Upper lobe of left lung (tissue), 6 donors: ENCODE measurements around the gene ATP8B3. TPM values are rescaled to one million over a fixed set of nuclear protein-coding genes. Genes with fewer than 3 reads are reported as not detected.
A peak's percentile ranks its signal among the peaks of the same experiment; 100 is the strongest.

Source experiments
- ATAC-seq, 2 donors: fragments of 200-7000 bp; cut with Tn5 transposase; one replicate each; pipeline ENCODE4 v1.9.1; 2022; ENCODE audit warnings: mild to moderate bottlenecking in 2 of 2, moderate library complexity in 2 of 2; ENCODE audit not compliant: low FRiP score in 2 of 2
- DNase-seq, 2 donors: peaks; one replicate each; pipeline ENCODE4 v3.0.0-alpha.2; 2019 to 2020
- H3K27ac ChIP-seq, 4 donors: fragments of 200-600 bp; sonication (generic); one replicate each; pipeline ENCODE4 v1.5.1; 2016 to 2019
- H3K27me3 ChIP-seq, 4 donors: fragments of 200-600 bp; sonication (generic); one replicate each; pipeline ENCODE4 v1.5.1; 2017 to 2019
- H3K36me3 ChIP-seq, 4 donors: fragments of 200-600 bp; sonication (generic); one replicate each; pipeline ENCODE4 v1.5.1; 2016 to 2019
- H3K4me1 ChIP-seq, 4 donors: fragments of 200-600 bp; sonication (generic); one replicate each; pipeline ENCODE4 v1.5.1; 2018 to 2019
- H3K4me3 ChIP-seq, 4 donors: fragments of 200-600 bp; sonication (generic); one replicate each; pipeline ENCODE4 v1.5.1; 2017 to 2019; ENCODE audit warnings: mild to moderate bottlenecking in 2 of 4, moderate library complexity in 1 of 4
- H3K9me3 ChIP-seq, 4 donors: fragments of 200-600 bp; sonication (generic); one replicate each; pipeline ENCODE4 v1.5.1; 2018 to 2019
- CTCF ChIP-seq, 6 experiments: fragments of 450-650 bp in 4 of 6; fragments of 200-600 bp in 2 of 6; sonication (generic) in 2 of 6; IDR thresholded peaks; one replicate each; pipeline ENCODE4 v1.5.1; 2016 to 2019; ENCODE audit warnings: antibody characterized with exemption in 6 of 6
- EP300 ChIP-seq, 4 donors: sonication (generic); formaldehyde crosslinking; IDR thresholded peaks; one replicate each; pipeline ENCODE4 v1.5.1; 2017; ENCODE audit warnings: antibody characterized with exemption in 4 of 4, control low read depth in 2 of 4
- POLR2A ChIP-seq, 4 donors: fragments of 450-650 bp; IDR thresholded peaks; one replicate each; pipeline ENCODE4 v1.5.1; 2016 to 2017; ENCODE audit warnings: antibody characterized with exemption in 4 of 4, mild to moderate bottlenecking in 2 of 4
- POLR2AphosphoS5 ChIP-seq, 2 donors: sonication (generic); formaldehyde crosslinking; IDR thresholded peaks; one replicate each; pipeline ENCODE4 v1.5.1; 2017; ENCODE audit warnings: antibody characterized with exemption in 2 of 2
- WGBS, 2 donors: methylation state at CpG; one replicate each; pipeline ENCODE4 v1.1.5; 2017 to 2018; 5-methylcytosine and 5-hydroxymethylcytosine counted together
- total RNA-seq, 6 donors: library from RNA; depleted of rRNA in 4 of 6; stranded (reverse); fragments of >200 nt in 4 of 6; gene quantifications; one replicate each; pipeline versions ENCODE4 v1.1.0 to v1.2.1, GENCODE V29; 2016 to 2021
- donor health status: DM: no; HTN: no; CAD: no; lungs with moderate emphysema.
- donor health status: DM: no; HTN: yes; CAD: no; lungs with severe emphysema.

The ATP8B3 gene
- total RNA-seq, 6 donors from 2014 or later: under 0.01 to 6.2 (median 1.1) TPM

GRCh38 chr19:1807030-1807694 lies 4.9 kb downstream of the ATP8B3 start:
- H3K9me3 ChIP-seq: no peaks in the 10 kb centered on the region
- peaks cover 3 to 9% (median 8%) of the 10 kb centered on the region in 4 donors for H3K4me1 ChIP-seq
- H3K27me3 ChIP-seq: no peaks in the 10 kb centered on the region
- 69 to 74% methylated on average over 19 to 28 of the region's 28 CpGs for WGBS, 2 donors
- ATAC-seq (no peak), DNase-seq (peak in 1 of 2 donors; percentile 64)
- H3K4me3 ChIP-seq: no peak overlapping the region
- no peak for TF ChIP-seq EP300 (IDR thresholded peaks at IDR 0.05)
- TF ChIP-seq CTCF (IDR thresholded peaks at IDR 0.05): no peak
- TF ChIP-seq POLR2AphosphoS5 (IDR thresholded peaks at IDR 0.05): no peak
- TF ChIP-seq POLR2A (IDR thresholded peaks at IDR 0.05): no peak
- H3K27ac ChIP-seq: no peak overlapping the region
- no peaks in the 10 kb centered on the region for H3K36me3 ChIP-seq

GRCh38 chr19:1806184-1807029 lies 5.7 kb downstream of the ATP8B3 start:
- Histone ChIP-seq H3K9me3 (no peaks in the 10 kb centered on the region), H3K4me3 (no peak overlapping the region), H3K27ac (no peak overlapping the region), H3K4me1 (peaks cover 0 to 2% (median under 1%) of the 10 kb centered on the region in 4 donors), H3K27me3 (no peaks in the 10 kb centered on the region), H3K36me3 (no peaks in the 10 kb centered on the region)
- TF ChIP-seq POLR2A (IDR thresholded peaks at IDR 0.05) (no peak), EP300 (IDR thresholded peaks at IDR 0.05) (no peak), POLR2AphosphoS5 (IDR thresholded peaks at IDR 0.05) (no peak), CTCF (IDR thresholded peaks at IDR 0.05) (no peak)
- 81 to 83% methylated on average over 23 to 45 of the region's 45 CpGs for WGBS, 2 donors
- ATAC-seq (peak in 1 of 2 donors; percentile 2), DNase-seq (peak in 1 of 2 donors; percentile 80)

- 88 to 93% methylated on average over 10 to 23 of the region's 24 CpGs for WGBS, 2 donors
- H3K27me3 ChIP-seq: no peaks in the 10 kb centered on the region
- ATAC-seq (peak in 1 of 2 donors; percentile 2), DNase-seq (peak in 1 of 2 donors; percentile 58)
- TF ChIP-seq POLR2AphosphoS5 (IDR thresholded peaks at IDR 0.05) (no peak), EP300 (IDR thresholded peaks at IDR 0.05) (no peak), CTCF (IDR thresholded peaks at IDR 0.05) (no peak), POLR2A (IDR thresholded peaks at IDR 0.05) (no peak)
- no peak overlapping the region for H3K4me3 ChIP-seq
- no peak overlapping the region for H3K27ac ChIP-seq
- H3K36me3 ChIP-seq: no peaks in the 10 kb centered on the region
- H3K4me1 ChIP-seq: no peaks in the 10 kb centered on the region
- no peaks in the 10 kb centered on the region for H3K9me3 ChIP-seq
Measured at GRCh38 chr19:1805401-1806183, 6.5 kb downstream of the ATP8B3 start.

GRCh38 chr19:1804858-1805257 lies 7.2 kb downstream of the ATP8B3 start:
- Histone ChIP-seq H3K36me3 (no peaks in the 10 kb centered on the region), H3K4me3 (no peak overlapping the region), H3K27ac (no peak overlapping the region), H3K27me3 (no peaks in the 10 kb centered on the region), H3K4me1 (no peaks in the 10 kb centered on the region), H3K9me3 (no peaks in the 10 kb centered on the region)
- no peak for DNase-seq
- no peak for ATAC-seq
- TF ChIP-seq POLR2A (IDR thresholded peaks at IDR 0.05) (no peak), POLR2AphosphoS5 (IDR thresholded peaks at IDR 0.05) (no peak), CTCF (IDR thresholded peaks at IDR 0.05) (no peak), EP300 (IDR thresholded peaks at IDR 0.05) (no peak)
- 90 to 97% methylated on average over 5 to 6 of the region's 6 CpGs for WGBS, 2 donors
